Endothelial cell of umbilical vein (primary cell): ENCODE measurements around the gene NOTCH1. TPM values are rescaled to one million over a fixed set of nuclear protein-coding genes. Genes with fewer than 3 reads are reported as not detected.

Source experiments
- BruUV-seq: library from RNA; stranded (reverse); fragments of 400-500 nt; replicated peaks from 2 replicates; lab custom pipeline; 2021; lab: Mats Ljungman, UMichigan
- CTCF ChIA-PET: fragments of 300-600, 350-600 bp; sonication (Branson Sonifier 250); formaldehyde crosslinking; loops from one replicate; lab custom pipeline; 2021; ENCODE audit warnings: antibody characterized with exemption, inconsistent platforms; lab: Charles Lee
- POLR2A ChIA-PET: fragments of 300-600, 350-600 bp; sonication (Branson Sonifier 250); formaldehyde crosslinking; loops from one replicate; lab custom pipeline; 2021; ENCODE audit warnings: antibody characterized with exemption, inconsistent platforms; lab: Charles Lee
- DNase-seq: peaks from one replicate; pipeline ENCODE4 v3.0.0-alpha.2; 2011; ENCODE audit warnings: low read depth, low spot score
- FAIRE-seq: peaks from 2 replicates; lab custom pipeline; 2011; peaks lifted over from hg19 to GRCh38; lab: Jason Lieb, UNC
- H2AFZ ChIP-seq: 2 replicates; pipeline ENCODE4 v1.6.0; 2012; ENCODE audit warnings: low read depth, low read length, control low read depth, inconsistent platforms
- H3K27ac ChIP-seq: 2 replicates; pipeline ENCODE4 v1.5.1; 2011; ENCODE audit warnings: low read depth, mild to moderate bottlenecking, control low read depth, low read length, moderate library complexity; ENCODE audit not compliant: insufficient read depth
- H3K27me3 ChIP-seq, 2 experiments: 2 replicates each; pipeline versions ENCODE4 v1.6.0 to v1.6.1; 2011; ENCODE audit warnings: low read length in 2 of 2, mixed read lengths in 1 of 2; ENCODE audit not compliant: control insufficient read depth in 2 of 2, insufficient read depth in 2 of 2
- H3K36me3 ChIP-seq, 2 experiments: 2 replicates in 1 of 2; 3 replicates in 1 of 2; pipeline ENCODE4 v1.5.1; 2011; ENCODE audit warnings: low read length in 2 of 2, mild to moderate bottlenecking in 1 of 2, moderate library complexity in 1 of 2; ENCODE audit not compliant: control insufficient read depth in 2 of 2, insufficient read depth in 2 of 2; ENCODE audit errors: extremely low read depth in 1 of 2
- H3K4me1 ChIP-seq: 3 replicates; pipeline ENCODE4 v1.5.1; 2011; ENCODE audit warnings: mild to moderate bottlenecking, low read length; ENCODE audit not compliant: control insufficient read depth, insufficient read depth; ENCODE audit errors: extremely low read depth
- H3K4me2 ChIP-seq: 2 replicates; pipeline ENCODE4 v1.6.1; 2011; ENCODE audit warnings: low read length, control low read depth, mixed read lengths; ENCODE audit not compliant: insufficient read depth
- H3K4me3 ChIP-seq, 3 experiments: fragments of 200-600 bp in 1 of 3; sonication (generic), shearing (Covaris generic) in 1 of 3; replicated peaks in 1 of 3; 2 replicates each; pipeline ENCODE4 v1.5.1; 2011 to 2016; ENCODE audit warnings: control low read depth in 3 of 3, low read length in 3 of 3, mild to moderate bottlenecking in 2 of 3, inconsistent platforms in 1 of 3, low read depth in 1 of 3, moderate library complexity in 1 of 3; ENCODE audit not compliant: insufficient read depth in 1 of 3
- H3K79me2 ChIP-seq: 2 replicates; pipeline ENCODE4 v1.6.0; 2012; ENCODE audit warnings: low read length, inconsistent platforms; ENCODE audit not compliant: control insufficient read depth, insufficient read depth
- H3K9ac ChIP-seq: replicated peaks from 2 replicates; pipeline ENCODE3; 2011; ENCODE audit warnings: low read length, control low read depth; ENCODE audit not compliant: insufficient read depth; ENCODE audit errors: extremely low read depth
- H3K9me1 ChIP-seq: replicated peaks from 3 replicates; pipeline ENCODE4 v1.6.0; 2011; ENCODE audit warnings: mild to moderate bottlenecking, low read length; ENCODE audit not compliant: control insufficient read depth, insufficient read depth; ENCODE audit errors: extremely low read depth
- H3K9me3 ChIP-seq: replicated peaks from 2 replicates; pipeline ENCODE4 v1.5.1; 2012; ENCODE audit warnings: low read length, inconsistent platforms; ENCODE audit not compliant: control insufficient read depth, insufficient read depth
- H4K20me1 ChIP-seq: replicated peaks from 2 replicates; pipeline ENCODE3; 2011; ENCODE audit warnings: mild to moderate bottlenecking, low read length; ENCODE audit not compliant: control insufficient read depth, insufficient read depth; ENCODE audit errors: extremely low read depth
- EZH2 ChIP-seq: IDR thresholded peaks from 2 replicates; pipeline ENCODE4 v1.6.1; 2012; ENCODE audit warnings: borderline replicate concordance, low read depth, mild to moderate bottlenecking, moderate library complexity, low read length, inconsistent platforms; ENCODE audit not compliant: severe bottlenecking
- FOS ChIP-seq: IDR thresholded peaks from 2 replicates; pipeline ENCODE4 v1.6.1; 2011; ENCODE audit warnings: mild to moderate bottlenecking, low read length, moderate library complexity, borderline replicate concordance; ENCODE audit not compliant: insufficient read depth
- GATA2 ChIP-seq: IDR thresholded peaks from 2 replicates; pipeline ENCODE4 v1.7.0; 2011; ENCODE audit warnings: low read depth, mild to moderate bottlenecking, moderate library complexity, mixed read lengths, low read length; ENCODE audit not compliant: insufficient read length, insufficient read depth
- JUN ChIP-seq: IDR thresholded peaks from 2 replicates; pipeline ENCODE4 v1.6.1; 2011; ENCODE audit warnings: borderline replicate concordance, low read depth; ENCODE audit not compliant: insufficient read length, insufficient read depth
- POLR2A ChIP-seq: IDR thresholded peaks from 2 replicates; pipeline ENCODE4 v1.6.1; 2012; ENCODE audit warnings: low read depth, mild to moderate bottlenecking, control low read depth, low read length
- POLR2AphosphoS5 ChIP-seq: IDR thresholded peaks from 2 replicates; pipeline ENCODE4 v1.6.1; 2012; ENCODE audit warnings: low read depth, mild to moderate bottlenecking, control low read depth, low read length, moderate library complexity; ENCODE audit not compliant: insufficient read depth
- dilution Hi-C: fragments of 300-500 bp; cut with MboI; formaldehyde crosslinking; loops from one replicate; pipeline ENCODE4 v1.15.0; 2019; ENCODE audit warnings: low sequenced_read_pairs; ENCODE audit not compliant: extremely low pct_ligation_motif_present
- intact Hi-C: fragments of 100-400 bp; cut with micrococcal nuclease; formaldehyde crosslinking; loops from one replicate; pipeline ENCODE4 v1.10.0; 2022
- polyA plus RNA-seq, 4 experiments: library from polyadenylated mRNA; depleted of rRNA in 3 of 4; stranded (reverse) in 3 of 4; unstranded in 1 of 4; fragments of >200 nt; gene quantifications; 2 replicates each; pipeline versions ENCODE4 v1.2.1 to v1.2.3, GENCODE V29; 2011 to 2012; ENCODE audit warnings: missing spikeins in 1 of 4
- total RNA-seq: library from RNA; stranded (reverse); gene quantifications from 2 replicates; pipeline ENCODE4 v1.2.3, GENCODE V29; 2021
- TF ChIP-seq, protein P1 (sequence below), 2 donors: IDR thresholded peaks; 1 replicate in 1 of 2; 2 replicates in 1 of 2; pipeline ENCODE4 v1.5.1; 2011; ENCODE audit warnings: low read length in 2 of 2, mild to moderate bottlenecking in 2 of 2, moderate library complexity in 2 of 2, control low read depth in 1 of 2, inconsistent platforms in 1 of 2, low read depth in 1 of 2; ENCODE audit not compliant: insufficient read depth in 1 of 2; ENCODE audit errors: extremely low read depth in 1 of 2
- TF ChIP-seq, protein P2 (sequence below): IDR thresholded peaks from 2 replicates; pipeline ENCODE4 v1.6.1; 2011; ENCODE audit not compliant: insufficient read depth, insufficient read length

Gene NOTCH1
- total and polyA plus RNA-seq, 2 donors (not counting 3 experiments of a cell fraction or from before 2014, with no cell fraction given), result 31.7 to 153 TPM

DNA sequence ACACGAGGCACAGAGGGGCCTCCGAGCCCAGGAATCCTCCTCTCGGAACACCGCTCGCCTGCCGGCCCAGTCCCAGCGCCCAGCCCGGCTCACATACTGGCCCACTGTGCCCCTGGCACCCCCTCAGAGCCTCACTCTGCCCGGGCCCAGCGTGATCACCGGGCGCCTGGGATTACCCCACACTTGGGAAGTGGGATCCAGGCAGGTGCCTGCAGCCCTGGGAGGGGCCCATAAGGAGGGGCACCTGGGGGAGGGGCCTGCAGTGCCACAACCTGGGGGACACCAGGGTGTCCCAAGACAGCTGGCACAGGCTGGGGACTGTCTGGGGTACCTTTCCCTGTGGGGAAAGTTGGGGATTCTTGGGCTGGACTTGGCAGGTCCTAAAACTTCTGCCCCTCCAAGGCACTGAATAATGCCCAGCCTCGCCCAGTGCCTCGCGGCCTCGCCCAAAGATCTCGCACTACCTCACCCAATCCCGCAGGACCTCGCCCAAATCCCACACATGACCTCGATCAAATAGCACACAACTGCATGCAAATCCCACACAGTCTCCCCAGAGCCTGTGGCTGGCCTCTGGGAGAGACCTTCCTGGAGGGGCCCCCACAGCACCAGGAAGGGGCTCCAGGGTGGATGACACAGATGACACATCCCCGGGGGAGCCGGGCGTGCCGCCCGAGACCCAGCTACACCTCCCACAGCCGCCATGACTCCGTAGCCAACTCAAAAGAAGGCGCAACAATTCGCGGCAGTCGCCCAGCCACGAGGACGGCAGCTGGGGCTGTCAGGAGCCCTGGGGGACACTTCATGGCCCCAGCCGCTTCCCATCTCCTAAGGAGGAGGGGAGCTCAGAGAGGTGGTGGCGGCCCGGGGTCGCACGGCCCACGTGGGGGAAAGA lies 13.7 kb downstream of the NOTCH1 start:
- CTCF ChIA-PET, result interaction anchor here (1.0 to 1.3 kb wide), 2 partner anchors 93 to 99 kb away, joined by 3 read pairs; no protein-coding TSS in a partner anchor
- H3K27me3 ChIP-seq, result no peaks in the 10 kb centered on the region
- H4K20me1 ChIP-seq, result no peaks in the 10 kb centered on the region
- peak overlapping the region; percentile 84 for H3K27ac ChIP-seq
- peaks cover under 1 to 23% of the 10 kb centered on the region in 2 experiments for H3K36me3 ChIP-seq
- no TSS peak for BruUV-seq
- H3K9me3 ChIP-seq, result no peaks in the 10 kb centered on the region
- H3K9me1 ChIP-seq, result no peaks in the 10 kb centered on the region
- POLR2A ChIA-PET, result no interaction called here
- intact Hi-C loops (loop anchor here (2.0 kb wide), 1 partner anchor 13 kb away; no protein-coding TSS in a partner anchor), dilution Hi-C loops (no loop called here)
- DNase-seq (no peak), FAIRE-seq (no peak)
- H3K9ac ChIP-seq, result peak overlapping the region; percentile 5
- H3K4me3 ChIP-seq, result no peak overlapping the region
- TF ChIP-seq, protein P1, sequence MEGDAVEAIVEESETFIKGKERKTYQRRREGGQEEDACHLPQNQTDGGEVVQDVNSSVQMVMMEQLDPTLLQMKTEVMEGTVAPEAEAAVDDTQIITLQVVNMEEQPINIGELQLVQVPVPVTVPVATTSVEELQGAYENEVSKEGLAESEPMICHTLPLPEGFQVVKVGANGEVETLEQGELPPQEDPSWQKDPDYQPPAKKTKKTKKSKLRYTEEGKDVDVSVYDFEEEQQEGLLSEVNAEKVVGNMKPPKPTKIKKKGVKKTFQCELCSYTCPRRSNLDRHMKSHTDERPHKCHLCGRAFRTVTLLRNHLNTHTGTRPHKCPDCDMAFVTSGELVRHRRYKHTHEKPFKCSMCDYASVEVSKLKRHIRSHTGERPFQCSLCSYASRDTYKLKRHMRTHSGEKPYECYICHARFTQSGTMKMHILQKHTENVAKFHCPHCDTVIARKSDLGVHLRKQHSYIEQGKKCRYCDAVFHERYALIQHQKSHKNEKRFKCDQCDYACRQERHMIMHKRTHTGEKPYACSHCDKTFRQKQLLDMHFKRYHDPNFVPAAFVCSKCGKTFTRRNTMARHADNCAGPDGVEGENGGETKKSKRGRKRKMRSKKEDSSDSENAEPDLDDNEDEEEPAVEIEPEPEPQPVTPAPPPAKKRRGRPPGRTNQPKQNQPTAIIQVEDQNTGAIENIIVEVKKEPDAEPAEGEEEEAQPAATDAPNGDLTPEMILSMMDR (IDR thresholded peaks at IDR 0.05; ENCODE audit: extremely low read depth in 1 of 2, insufficient read depth in 1 of 2, low read depth in 1 of 2, low read length in 2 of 2), result no peak
- no peak for TF ChIP-seq POLR2A
- no peak for TF ChIP-seq JUN
- TF ChIP-seq EZH2, result no peak
- TF ChIP-seq GATA2, result no peak
- TF ChIP-seq, protein P2, sequence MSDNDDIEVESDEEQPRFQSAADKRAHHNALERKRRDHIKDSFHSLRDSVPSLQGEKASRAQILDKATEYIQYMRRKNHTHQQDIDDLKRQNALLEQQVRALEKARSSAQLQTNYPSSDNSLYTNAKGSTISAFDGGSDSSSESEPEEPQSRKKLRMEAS, result no peak
- TF ChIP-seq FOS, result no peak
- no peak for TF ChIP-seq POLR2AphosphoS5
- H3K4me2 ChIP-seq, result no peak overlapping the region
- peaks cover 94% of the 10 kb centered on the region for H3K79me2 ChIP-seq
- H2AFZ ChIP-seq, result no peak overlapping the region
- H3K4me1 ChIP-seq, result peaks cover 57% of the 10 kb centered on the region
